ENCODE measurements around the gene PIGQ.

Gene PIGQ

GRCh38 chr16:572865-573650, 3.3 kb downstream of the PIGQ start:
- no peak for DNase-seq

- DNase-seq = no peak
Measured at GRCh38 chr16:574021-574760, 4.4 kb downstream of the PIGQ start.

GRCh38 chr16:575354-576196, 5.8 kb downstream of the PIGQ start:
- DNase-seq = no peak

- DNase-seq = no peak
Measured at GRCh38 chr16:576197-576822, 6.5 kb downstream of the PIGQ start.

- no peak for DNase-seq
Measured at GRCh38 chr16:576823-577201, 7.0 kb downstream of the PIGQ start.

- no peak for DNase-seq
Measured at GRCh38 chr16:577796-578195, 8.0 kb downstream of the PIGQ start.

GRCh38 chr16:578232-578869, 8.6 kb downstream of the PIGQ start:
- no peak for DNase-seq

- no peak for DNase-seq
Measured at GRCh38 chr16:578870-579405, 9.2 kb downstream of the PIGQ start.

GRCh38 chr16:580141-580945, 10.6 kb downstream of the PIGQ start:
- DNase-seq = no peak

GRCh38 chr16:580946-581498, 11.3 kb downstream of the PIGQ start:
- DNase-seq = no peak

- DNase-seq = no peak
Measured at GRCh38 chr16:582218-582613, 12.4 kb downstream of the PIGQ start.

- DNase-seq = no peak
Measured at GRCh38 chr16:582614-583331, 13.0 kb downstream of the PIGQ start.

GRCh38 chr16:583470-583814, 13.7 kb downstream of the PIGQ start:
- DNase-seq = no peak

GRCh38 chr16:583815-584591, 14.2 kb downstream of the PIGQ start:
- no peak for DNase-seq

GRCh38 chr16:585351-585750, 15.6 kb downstream of the PIGQ start:
- DNase-seq = no peak

GRCh38 chr16:586047-586644, 16.4 kb downstream of the PIGQ start:
- DNase-seq = no peak

- no peak for DNase-seq
Measured at GRCh38 chr16:586645-587590, 17.1 kb downstream of the PIGQ start.

GRCh38 chr16:588639-588888, 18.8 kb downstream of the PIGQ start:
- DNase-seq = no peak

Measured in NCI-H2029 treated with DMSO at 0.1 percent for 48 hours (cell line).